GM18909 (cell line): Measurements from ENCODE around the gene BUD23.
"Not testable (repeated sequence)": the region's sequence is repeated elsewhere in the genome, so short reads cannot be mapped to it uniquely, and the experiment has no call there.

Source experiments
- ATAC-seq: cut with Tn5 transposase; IDR thresholded peaks from one replicate; pipeline ENCODE4 v1.9.1; 2021; ENCODE audit warnings: mild to moderate bottlenecking; ENCODE audit not compliant: unreplicated experiment, poor library complexity

The BUD23 gene

GRCh38 chr7:73667344-73668102 lies 15.9 kb upstream of the BUD23 start, which contains the start of gene VPS37D:
VPS37D (plus strand) TSS chr7:73667831; CDS start chr7:73667959, 128 bp downstream.
- peak; percentile 89 for ATAC-seq

DNA sequence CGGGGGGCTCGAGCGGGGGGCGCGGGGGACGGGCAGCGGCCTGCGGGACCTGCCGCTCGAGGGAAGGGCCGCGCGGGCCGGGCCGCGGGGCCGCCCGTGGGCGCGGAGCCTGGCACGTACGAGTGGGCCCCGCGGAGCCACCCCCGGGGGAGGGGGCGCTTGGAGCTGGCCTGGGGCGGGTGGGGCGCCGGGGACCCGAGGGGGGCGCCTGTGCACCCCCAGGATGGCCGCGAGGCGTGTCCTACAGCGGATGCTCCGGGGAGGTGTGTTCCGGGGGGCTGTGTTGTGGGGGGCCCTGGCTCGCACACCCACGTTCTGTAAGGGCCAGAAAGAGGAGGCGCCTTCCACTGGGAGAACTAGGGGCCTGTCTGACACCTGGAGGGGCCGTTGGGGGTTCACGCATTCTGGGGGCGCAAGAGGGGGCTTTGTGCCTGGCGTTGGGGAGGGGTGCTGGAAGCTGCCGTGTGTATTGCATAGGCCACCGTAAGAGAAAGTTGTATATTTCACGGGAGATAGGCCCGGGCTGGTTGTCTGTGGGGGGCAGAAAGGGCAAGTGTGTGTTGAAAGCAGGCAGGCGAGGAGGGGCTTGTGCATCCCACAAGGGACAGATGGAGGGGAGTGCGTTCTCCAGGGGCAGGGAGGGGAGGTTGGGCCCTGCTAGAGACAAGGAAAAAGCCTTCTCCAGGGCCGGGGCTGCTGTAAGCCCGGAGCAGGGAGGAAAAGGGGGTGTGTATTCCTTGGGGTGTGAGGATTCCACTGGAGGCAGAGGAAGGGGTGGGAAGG lies 15.1 kb upstream of the BUD23 start:
- ATAC-seq = peak; percentile 14

- no peak for ATAC-seq
Observed at GRCh38 chr7:73668886-73669230, 14.5 kb upstream of the BUD23 start.

GRCh38 chr7:73669288-73669701 lies 14.1 kb upstream of the BUD23 start:
- no peak for ATAC-seq

- ATAC-seq = no peak
Observed at GRCh38 chr7:73669858-73670385, 13.5 kb upstream of the BUD23 start.

DNA sequence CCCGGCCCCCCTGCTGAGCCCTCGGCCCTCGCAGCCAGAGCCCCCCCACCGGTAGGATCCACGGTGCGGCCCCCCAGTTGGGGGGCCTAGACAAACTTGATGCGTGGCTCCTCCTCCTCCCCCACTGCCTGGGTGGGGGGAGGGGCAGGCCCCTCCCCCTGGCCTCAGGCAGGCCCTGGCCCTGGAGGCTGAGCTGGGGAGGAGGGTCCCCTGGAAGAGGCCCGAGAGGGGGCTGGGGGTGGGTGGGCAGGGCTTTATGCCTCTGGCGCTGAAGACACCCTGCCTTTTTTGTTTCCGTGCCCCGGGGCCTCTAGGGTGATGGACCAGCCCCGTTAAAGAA lies 12.1 kb upstream of the BUD23 start:
- no peak for ATAC-seq

- no peak for ATAC-seq
Observed at GRCh38 chr7:73671857-73672445, 11.4 kb upstream of the BUD23 start.

- ATAC-seq = no peak
Observed at GRCh38 chr7:73674468-73675124, 8.8 kb upstream of the BUD23 start.

DNA sequence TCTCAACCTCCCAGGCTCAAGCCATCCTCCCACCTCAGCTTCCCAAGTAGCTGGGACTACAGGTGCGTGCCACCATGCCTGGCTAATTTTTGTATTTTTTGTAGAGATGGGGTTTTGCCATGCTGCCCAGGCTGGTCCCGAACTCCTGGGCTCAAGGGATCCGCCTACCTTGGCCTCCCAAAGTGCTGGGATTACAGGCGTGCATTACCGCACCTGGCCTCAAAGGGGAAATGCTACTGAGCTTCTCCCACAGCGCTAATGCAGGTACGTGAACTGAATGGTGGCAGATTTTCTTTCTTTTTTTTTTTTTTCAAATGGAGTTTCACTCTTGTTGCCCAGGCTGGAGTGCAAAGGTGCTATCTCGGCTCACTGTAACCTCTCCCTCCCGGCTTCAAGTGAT lies 7.3 kb upstream of the BUD23 start:
- ATAC-seq = not testable (repeated sequence)

DNA sequence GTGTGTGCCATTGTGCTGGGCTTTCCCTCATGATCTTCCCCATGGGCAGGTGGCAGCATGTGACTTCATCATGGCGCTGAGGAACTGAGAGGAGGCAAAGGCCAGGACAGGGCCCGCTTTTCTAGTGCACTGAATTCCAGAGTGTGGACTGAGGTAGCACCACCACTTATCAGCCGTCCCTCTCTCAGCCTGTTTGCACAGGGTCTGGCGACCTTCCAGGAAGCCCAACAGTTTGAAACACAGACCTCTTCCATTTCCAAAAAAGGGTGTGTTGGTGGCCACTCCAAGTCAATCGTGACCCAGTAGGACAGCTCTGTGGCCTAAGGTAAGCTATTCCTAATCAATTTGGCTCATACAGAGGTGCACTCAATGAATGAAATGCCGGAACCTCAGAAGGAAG lies 4.5 kb upstream of the BUD23 start:
- ATAC-seq = no peak

DNA sequence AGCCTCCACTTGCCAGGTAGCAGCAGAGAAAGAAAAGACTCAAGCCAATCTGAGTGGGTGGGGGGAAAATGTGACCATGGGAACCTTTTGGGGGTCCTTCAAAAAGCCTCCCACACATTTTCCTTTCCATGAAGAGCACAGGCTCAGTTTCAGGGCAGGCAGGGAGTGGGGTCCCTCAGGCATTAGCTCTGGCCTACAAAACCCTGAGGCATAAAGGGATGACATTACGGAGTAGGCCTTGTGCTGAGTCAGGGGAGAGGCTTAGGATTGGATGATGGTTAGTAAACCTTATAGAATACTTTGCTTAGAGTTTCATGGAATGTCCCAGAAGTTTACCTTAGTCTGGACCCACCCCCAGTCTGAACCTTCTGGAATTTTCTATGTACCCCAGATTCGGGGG lies 3.7 kb upstream of the BUD23 start:
- no peak for ATAC-seq

DNA sequence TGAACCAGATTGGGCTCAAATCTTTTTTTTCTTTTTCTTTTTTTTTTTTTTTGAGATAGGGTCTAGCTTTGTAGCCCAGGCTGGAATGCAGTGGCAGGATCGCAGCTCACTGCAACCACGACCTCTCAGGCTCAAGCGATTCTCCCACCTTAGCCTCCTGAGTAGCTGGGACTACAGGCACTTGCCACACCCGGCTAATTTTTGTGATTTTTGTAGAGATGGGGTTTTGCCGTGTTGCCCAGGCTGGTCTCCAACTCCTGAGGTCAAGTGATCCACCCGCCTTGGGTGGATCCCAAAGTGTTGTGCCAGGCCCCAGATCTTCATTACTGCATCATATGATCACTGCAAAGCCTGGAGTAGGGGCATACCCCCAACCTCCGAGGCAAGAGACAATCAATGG lies 2.9 kb upstream of the BUD23 start:
- no peak for ATAC-seq

- ATAC-seq = no peak
Observed at GRCh38 chr7:73681031-73681430, 2.4 kb upstream of the BUD23 start.

GRCh38 chr7:73682745-73683055 lies 697 bp upstream of the BUD23 start:
- peak; percentile 1 for ATAC-seq

DNA sequence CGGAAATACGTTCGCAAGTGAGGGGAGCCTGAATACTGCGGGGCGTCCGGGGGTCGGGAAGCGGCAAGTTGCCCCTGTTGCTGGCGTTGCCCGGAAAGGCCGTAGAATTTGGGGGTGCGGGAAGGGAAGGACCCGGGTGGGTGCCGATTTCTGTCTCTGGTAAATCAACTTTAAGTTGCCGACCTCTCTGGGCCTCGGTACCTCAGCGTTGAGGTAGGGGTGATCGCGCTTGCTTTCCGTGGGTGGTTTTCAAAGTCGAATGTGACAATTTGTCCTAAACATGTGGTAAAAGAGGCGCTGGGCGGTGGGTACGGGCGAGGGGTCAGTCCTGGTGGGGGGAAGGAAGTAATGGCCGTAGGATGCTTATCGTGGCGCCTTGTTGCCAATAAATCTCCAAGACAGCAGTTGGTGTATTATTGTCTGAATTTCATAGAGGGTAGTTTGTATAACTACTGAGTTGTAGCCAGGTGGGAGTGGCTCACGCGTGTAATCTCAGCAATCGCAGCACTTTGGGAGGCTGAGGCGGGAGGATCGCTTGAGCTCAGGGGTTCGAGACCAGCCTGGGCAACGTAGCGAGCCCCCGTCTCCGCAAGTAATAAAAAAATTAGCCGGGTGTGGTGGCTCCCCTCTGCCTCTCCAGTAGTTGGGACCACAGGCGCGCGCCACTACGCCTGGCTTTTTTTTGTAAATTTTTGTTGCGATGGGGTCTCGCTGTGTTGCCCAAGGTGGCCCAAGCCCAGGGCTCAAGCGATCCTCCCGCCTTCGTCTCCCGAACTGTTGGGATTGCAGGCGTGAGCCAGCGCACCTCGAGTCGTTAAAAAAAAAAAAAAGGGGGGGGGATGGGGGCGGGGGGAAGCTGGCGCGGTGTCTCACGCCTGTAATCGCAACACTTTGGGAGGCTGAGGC lies 644 bp downstream of the BUD23 start:
- ATAC-seq = peak; percentile 19

DNA sequence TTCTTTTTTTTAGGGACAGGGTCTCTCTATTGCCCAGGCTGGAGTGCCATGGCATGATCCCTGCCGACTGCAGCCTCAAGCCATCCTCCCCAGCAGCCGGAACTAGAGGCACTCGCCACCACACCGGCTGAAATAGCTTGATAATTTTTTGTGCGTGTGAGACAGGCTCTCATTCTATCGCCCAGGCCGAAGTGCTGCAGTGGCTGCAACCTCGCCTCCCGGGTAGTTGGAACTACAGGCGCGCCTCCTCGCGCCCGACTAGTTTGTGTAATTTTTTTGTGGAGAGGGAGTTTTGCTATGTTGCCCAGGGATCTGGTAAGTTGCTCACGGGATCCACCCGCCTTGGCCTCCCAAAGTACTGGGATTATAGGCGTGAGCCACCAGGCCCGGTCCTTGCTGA lies 1.9 kb downstream of the BUD23 start:
- no peak for ATAC-seq

- ATAC-seq = no peak
Observed at GRCh38 chr7:73688288-73688687, 4.9 kb downstream of the BUD23 start.

DNA sequence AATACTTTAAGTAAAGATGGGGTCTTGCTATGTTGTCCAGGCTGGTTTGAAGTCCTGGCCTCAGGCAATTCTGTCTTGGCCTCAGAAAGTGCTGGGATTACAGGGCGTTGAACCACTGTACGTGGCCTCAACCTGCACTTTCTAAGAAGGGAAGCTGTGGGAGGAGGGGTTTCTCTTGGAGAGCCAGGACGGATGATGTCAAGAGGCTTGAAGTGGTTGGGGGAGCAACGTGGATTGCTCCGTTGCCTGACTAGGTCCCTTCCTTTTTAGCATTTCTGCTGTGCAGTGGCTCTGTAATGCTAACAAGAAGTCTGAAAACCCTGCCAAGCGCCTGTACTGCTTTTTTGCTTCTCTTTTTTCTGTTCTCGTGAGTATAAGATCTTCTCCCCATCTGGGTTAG lies 7.2 kb downstream of the BUD23 start:
- ATAC-seq = no peak

DNA sequence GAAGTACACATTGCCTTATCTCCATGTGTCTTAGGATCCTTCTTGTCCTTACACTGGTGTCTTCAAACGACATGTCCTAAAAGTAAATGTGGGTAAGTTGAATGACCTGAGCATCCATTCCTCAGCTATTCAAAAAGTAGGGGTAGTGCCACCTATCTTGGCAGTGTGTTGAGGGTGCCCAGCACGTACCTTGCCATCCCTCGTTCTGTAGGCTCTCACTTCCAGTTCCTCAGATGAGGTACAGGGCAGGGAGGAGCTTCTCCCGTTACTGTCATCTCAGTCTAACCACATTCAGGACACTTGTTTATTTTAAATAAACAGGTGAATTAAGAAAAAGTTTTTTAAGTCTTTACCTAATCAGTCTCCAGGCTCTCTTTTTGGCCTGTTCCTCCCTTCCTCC lies 13.0 kb downstream of the BUD23 start:
- no peak for ATAC-seq

DNA sequence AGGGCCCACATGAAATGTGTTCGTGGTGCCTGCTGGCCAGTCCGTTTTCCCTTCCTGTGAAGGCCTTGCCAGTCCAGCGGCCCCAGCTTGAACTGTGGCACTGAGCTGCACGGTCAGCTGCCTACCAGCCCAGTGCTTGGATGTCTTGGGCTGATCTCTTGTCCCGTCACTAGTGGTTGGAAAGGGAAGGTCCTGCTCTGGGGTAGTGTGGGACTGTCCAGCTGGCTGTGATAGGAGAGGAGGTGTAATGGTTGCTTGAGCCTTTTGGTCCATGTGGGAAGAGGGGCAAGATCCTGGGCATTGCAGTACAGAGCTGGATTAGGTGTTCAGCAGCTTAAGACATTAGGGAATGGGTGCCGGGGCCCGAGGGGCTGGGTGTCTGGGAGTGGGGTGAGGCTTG lies 15.0 kb downstream of the BUD23 start:
- no peak for ATAC-seq
